Ramos (cell line): ENCODE measurements around the gene FGF19.

Experiments used
- in situ Hi-C: fragments of 300-500 bp; cut with MboI; formaldehyde crosslinking; loops from one replicate; pipeline ENCODE4 v1.14.3; 2022; ENCODE audit warnings: low sequenced_read_pairs; ENCODE audit not compliant: unreplicated experiment

The FGF19 gene

DNA sequence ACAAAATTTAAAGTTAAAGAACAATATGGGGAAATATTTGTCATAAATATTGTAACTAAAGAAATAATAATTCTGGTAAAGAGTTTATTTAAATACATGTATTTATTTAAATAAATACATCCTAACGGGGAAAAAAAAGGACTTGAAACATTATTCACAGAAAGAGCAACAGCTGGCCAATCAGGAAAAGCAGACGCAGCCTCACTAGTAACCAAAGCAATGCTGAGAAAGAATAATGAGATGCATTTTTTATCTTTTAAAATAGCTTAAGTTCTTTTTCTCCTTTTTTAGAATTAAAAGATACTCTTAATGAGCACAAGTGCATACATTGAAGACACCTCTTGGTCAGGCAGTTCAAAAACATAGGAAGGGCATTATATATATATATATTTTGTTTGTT is 26.1 kb downstream of the FGF19 start:
- in situ Hi-C loops, result loop anchor here (25.0 kb wide), 1 partner anchor 510 kb away; no protein-coding TSS in a partner anchor

- in situ Hi-C loops, result loop anchor here (25.0 kb wide), 2 partner anchors 512 to 688 kb away; partner anchors contain the start of gene MRGPRD
Measured at GRCh38 chr11:69674886-69675714, 28.7 kb downstream of the FGF19 start, which contains the start of gene LTO1. LTO1 (minus strand) TSS chr11:69675353; CDS start chr11:69675239, 114 bp downstream.

- in situ Hi-C loops, result loop anchor here (25.0 kb wide), 1 partner anchor 687 kb away; the partner anchor contains the start of gene MRGPRD
Measured at GRCh38 chr11:69674267-69674885, 29.4 kb downstream of the FGF19 start.

- in situ Hi-C loops, result loop anchor here (25.0 kb wide), 1 partner anchor 685 kb away; the partner anchor contains the start of gene MRGPRD
Measured at GRCh38 chr11:69671734-69672465, 31.9 kb downstream of the FGF19 start.

GRCh38 chr11:69670158-69670845 is 33.5 kb downstream of the FGF19 start:
- in situ Hi-C loops, result loop anchor here (25.0 kb wide), 1 partner anchor 683 kb away; the partner anchor contains the start of gene MRGPRD

GRCh38 chr11:69669486-69669885 is 34.3 kb downstream of the FGF19 start:
- in situ Hi-C loops, result loop anchor here (25.0 kb wide), 1 partner anchor 682 kb away; the partner anchor contains the start of gene MRGPRD

- in situ Hi-C loops, result loop anchor here (25.0 kb wide), 1 partner anchor 681 kb away; the partner anchor contains the start of gene MRGPRD
Measured at GRCh38 chr11:69667619-69668604, 35.9 kb downstream of the FGF19 start.

GRCh38 chr11:69666752-69667536 is 36.9 kb downstream of the FGF19 start:
- in situ Hi-C loops, result loop anchor here (25.0 kb wide), 1 partner anchor 680 kb away; the partner anchor contains the start of gene MRGPRD

DNA sequence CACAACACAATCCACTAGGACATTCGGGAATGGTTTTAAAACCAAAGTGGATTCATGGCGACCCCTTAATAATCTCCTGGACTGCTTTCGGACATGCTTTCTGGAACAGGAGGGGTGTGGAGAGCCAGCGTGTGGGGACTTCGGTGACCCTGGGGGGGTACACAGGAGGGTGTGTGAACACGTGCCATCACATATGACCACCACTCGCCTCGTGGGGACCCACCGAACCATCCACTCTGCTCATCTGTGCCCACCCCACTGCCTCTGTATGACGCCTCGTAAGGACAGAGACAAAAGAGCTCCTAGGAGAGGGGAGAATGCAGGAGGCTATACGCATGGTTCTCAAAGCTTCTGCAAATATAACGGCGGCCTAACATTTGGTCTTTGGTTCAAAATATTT is 37.6 kb downstream of the FGF19 start:
- in situ Hi-C loops, result loop anchor here (25.0 kb wide), 1 partner anchor 679 kb away; the partner anchor contains the start of gene MRGPRD

DNA sequence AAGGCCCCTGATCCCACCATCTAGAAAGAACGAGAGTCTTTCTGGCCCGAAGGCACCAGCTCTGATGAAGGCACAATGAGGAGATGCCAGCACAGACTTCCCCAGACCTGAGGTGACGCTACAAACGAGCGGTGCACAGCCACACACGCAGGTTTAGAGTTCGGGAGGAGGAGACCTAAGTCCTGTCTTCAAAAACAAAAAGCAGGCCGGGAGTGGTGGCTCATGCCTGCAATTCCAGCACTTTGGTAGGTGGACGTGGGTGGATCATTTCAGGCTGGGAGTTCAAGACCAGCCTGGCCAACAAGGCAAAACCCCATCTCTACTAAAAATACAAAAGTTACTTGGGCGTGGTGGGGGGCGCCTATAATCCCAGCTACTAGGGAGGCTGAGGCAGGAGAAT is 38.2 kb downstream of the FGF19 start:
- in situ Hi-C loops, result loop anchor here (25.0 kb wide), 1 partner anchor 678 kb away; the partner anchor contains the start of gene MRGPRD

DNA sequence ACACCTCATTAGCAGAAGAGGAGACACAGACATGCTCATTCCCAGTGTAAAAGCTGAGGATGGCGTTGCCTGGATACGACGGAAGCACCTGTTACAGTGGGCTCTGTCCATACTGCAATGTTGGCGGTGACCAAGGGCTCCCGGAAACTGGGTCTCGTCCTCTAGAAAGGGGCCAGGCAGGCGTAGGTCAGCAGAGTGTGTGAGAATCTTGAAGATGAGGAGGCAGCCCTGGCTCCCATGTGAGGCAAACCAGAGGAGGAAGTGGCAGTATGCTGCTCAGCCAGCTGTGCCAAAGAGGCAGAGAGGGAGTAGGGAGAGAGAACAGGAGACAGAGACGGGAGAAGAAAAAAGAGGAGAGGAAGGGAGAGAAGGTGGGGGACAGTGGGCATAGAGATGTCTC is 38.9 kb downstream of the FGF19 start:
- in situ Hi-C loops, result loop anchor here (25.0 kb wide), 1 partner anchor 678 kb away; the partner anchor contains the start of gene MRGPRD

DNA sequence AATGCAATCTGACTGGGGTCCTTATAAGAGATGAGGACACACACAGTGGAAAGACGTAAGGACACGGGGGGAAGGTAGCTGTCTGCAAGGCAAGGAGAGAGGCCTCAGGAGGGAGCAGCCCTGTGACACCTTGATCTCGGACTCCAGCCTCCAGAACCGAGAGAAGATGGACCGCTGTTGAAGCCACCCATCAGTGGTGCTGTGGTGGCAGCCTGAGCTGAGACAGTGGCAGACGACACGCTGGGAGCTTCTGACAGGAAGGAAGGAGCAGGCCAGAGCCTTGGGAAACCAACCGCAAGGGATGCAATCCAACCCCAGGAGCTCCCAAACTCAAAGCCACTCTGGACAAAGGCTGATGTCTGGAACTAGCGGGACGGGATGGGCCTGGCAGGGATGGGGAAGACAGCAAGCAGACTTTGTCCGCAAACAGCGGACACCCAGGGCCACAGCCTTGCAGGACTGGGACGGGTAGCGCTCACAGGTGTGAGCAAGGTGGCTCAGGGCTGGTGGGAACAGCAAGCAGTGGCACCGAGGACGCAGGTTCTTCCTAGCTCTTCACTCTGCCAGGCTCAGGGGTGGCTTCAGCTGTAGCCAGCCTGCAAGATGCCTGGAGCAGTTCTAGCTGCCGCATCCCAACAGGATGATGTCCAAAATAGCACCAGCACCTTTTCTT is 39.6 kb downstream of the FGF19 start:
- in situ Hi-C loops, result loop anchor here (25.0 kb wide), 1 partner anchor 677 kb away; the partner anchor contains the start of gene MRGPRD

- in situ Hi-C loops, result loop anchor here (25.0 kb wide), 1 partner anchor 676 kb away; the partner anchor contains the start of gene MRGPRD
Measured at GRCh38 chr11:69663326-69663725, 40.5 kb downstream of the FGF19 start.

GRCh38 chr11:69662806-69663205 is 41.0 kb downstream of the FGF19 start:
- in situ Hi-C loops, result loop anchor here (25.0 kb wide), 1 partner anchor 676 kb away; the partner anchor contains the start of gene MRGPRD

GRCh38 chr11:69662021-69662698 is 41.7 kb downstream of the FGF19 start:
- in situ Hi-C loops, result loop anchor here (25.0 kb wide), 1 partner anchor 675 kb away; the partner anchor contains the start of gene MRGPRD

- in situ Hi-C loops, result loop anchor here (25.0 kb wide), 1 partner anchor 674 kb away; the partner anchor contains the start of gene MRGPRD
Measured at GRCh38 chr11:69661413-69661715, 42.5 kb downstream of the FGF19 start.
